Erythroblast (primary cell): ENCODE results near the gene HIRA.

Experiments
- DNase-seq, 2 experiments: peaks; one replicate each; lab custom pipeline; 2025; lab: John Stamatoyannopoulos, UW
- GATA1 ChIP-seq: IDR thresholded peaks from 2 replicates; pipeline ENCODE4 v1.6.1; 2011; ENCODE audit warnings: low read depth, mild to moderate bottlenecking, control low read depth, low read length, moderate library complexity
- POLR2A ChIP-seq: IDR thresholded peaks from 2 replicates; pipeline ENCODE4 v1.6.1; 2011; ENCODE audit warnings: mild to moderate bottlenecking, low read length

The HIRA gene

DNA sequence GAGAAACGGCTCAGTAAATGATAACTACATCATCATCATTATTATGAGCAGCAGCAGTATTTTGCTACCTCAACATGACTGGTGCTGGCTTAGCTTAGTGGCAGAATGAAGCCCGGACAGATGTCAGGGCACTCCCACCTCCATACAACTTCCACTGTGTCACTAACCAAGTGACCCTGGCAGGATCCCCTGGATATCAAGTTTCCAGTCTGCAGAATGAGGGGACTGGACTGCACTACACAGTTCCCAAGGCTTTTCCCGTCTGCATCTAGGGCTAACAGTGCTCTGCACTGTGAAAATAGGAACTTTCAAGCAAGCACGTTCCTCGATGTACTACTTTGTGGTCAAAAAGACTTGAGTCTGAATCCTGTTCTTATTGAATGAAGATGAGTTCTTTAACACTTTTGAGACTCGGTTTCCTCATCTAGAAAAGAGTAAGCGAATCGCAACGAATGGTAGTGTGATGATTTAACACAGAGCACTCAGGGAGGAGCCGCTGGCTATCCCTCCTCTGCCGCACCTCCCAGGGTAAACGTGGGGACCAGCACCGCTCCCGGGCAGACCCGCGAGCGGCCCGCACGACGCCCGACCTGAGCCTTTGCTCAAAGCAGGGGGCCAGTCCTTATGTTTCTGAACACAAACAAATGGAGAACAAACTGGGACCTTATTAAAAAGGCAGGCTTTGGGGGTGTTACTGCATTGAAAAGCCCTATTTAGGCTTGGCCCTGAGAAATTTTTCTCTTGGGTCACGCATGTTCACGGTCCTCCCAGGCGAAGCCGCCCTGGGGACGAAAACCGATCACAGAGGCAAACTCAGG is 140.9 kb downstream of the HIRA start:
- TF ChIP-seq POLR2A: no peak
- DNase-seq: no peak

DNA sequence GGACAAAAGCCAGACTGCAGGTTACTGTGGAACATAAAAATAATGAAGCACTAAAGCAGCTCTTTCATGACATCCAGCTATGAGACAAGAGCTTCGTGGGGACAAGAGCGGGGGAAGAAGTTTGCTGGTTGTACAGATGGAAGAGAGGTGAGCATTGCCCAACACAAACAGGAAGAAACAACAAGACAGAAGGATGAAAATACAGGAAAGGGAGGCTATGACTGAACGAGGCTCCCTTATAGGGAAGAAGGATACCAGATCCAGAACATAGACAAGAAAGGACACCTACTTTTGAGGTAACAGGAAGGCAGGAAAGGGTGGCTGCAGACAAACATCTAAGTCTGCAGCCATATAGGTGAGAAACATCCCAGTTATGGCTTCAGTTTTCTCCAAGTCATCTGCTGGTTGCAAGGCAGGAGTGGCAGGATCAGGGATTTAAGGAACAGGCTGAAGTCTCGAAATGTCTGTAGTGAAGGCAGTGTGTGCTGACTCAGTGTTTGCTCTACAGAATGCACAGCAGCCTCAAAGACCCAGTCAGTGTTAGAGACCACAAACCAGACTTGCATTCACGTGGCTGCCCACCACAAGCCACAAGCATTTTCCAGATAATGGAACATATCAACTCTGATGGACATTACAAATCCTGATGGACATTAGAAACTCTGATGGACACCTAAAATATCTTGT is 141.9 kb downstream of the HIRA start:
- DNase-seq: no peak
- no peak for TF ChIP-seq GATA1

GRCh38 chr22:19287889-19288288 is 143.6 kb downstream of the HIRA start:
- TF ChIP-seq GATA1: no peak
- no peak for TF ChIP-seq POLR2A
- DNase-seq: no peak

- DNase-seq: no peak
- TF ChIP-seq GATA1: no peak
- TF ChIP-seq POLR2A: no peak
Measured at GRCh38 chr22:19287076-19287707, 144.3 kb downstream of the HIRA start.

DNA sequence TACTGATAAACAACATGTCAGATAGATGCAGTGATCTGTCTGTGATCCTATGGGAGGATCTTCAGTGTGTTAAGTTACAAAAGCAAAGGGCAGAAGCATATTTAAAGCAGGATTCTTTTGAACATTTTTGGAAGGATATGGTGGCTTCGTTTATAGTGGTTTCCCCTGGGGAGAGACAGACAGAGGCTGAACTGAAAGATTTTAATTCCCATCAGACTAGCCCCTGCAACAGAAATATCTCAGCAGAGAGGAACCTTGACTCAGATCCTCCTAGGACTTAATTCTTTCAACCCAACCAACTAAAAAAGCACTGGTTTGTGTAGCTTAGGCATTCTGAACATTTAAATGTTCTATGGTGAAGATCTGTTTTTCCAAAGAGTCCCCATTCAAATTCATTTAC is 145.7 kb downstream of the HIRA start:
- TF ChIP-seq GATA1: no peak
- no peak for TF ChIP-seq POLR2A
- DNase-seq: no peak
